ENCODE results near the gene HOATZ.
A peak's percentile ranks its signal among the peaks of the same experiment; 100 is the strongest.

The HOATZ gene

DNA sequence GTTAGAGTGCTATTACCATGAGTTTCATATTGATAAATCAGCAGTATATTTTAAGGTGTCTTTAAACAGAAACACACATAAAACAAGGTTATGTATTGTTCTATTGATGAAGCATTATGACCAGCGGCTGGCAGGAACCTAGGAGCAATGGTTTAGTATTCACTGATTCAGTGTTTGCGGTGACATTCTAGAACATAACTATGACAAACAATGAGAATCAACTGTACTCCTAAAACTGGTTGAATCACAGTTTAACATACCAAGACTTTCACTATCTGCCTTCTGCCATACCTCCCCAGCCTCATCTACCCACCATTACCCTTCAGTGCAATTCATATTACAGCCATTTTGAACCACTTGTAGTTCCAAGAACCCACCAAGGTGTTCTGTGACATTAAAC is 8.8 kb downstream of the HOATZ start:
- no peak for DNase-seq

GRCh38 chr11:111524056-111524455 is 9.5 kb downstream of the HOATZ start:
- no peak for DNase-seq

DNA sequence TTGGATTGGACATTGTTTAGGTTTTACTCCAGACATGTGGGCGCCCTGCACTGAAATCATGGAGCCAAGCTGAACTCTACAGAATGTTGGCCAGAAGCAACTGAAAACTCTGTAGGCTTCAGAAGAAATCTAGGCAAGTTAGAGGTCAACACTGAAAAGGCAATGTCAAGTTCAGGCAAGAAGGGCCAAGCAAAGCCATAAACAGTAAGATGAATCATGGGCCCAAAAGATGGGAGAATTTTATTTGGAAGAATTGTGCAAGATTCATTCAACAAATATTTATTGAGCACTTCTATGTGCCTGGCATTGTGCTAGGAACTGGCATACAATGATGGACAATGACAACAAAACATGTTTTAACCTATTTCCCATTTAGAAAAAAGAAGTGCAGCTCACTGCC is 10.9 kb downstream of the HOATZ start:
- DNase-seq, result no peak

- DNase-seq, result no peak
These were observed 11.9 kb downstream of the HOATZ start for GRCh38 chr11:111526501-111526900.

GRCh38 chr11:111527279-111527678 is 12.7 kb downstream of the HOATZ start:
- DNase-seq, result no peak

DNA sequence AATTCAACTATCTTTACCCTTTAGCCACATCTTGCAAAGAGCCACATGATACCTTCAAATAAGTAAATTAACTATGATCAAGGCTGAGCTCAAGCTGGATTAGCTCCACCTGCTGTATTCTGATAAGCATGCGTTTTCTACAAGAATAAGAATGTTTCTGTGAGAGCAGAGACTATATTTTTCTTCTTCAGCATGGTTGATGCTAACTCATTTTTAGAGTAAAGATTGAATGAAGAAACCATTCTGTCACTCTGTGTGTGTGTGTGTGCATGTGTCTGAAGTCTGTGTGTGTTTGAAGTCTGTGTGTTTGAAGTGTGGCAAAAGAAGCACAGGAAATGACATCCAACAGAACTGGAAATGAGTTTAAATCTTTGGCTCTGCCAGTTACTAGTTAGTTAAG is 14.0 kb downstream of the HOATZ start:
- DNase-seq, result peak in 1 of 5 donors; percentile 43

DNA sequence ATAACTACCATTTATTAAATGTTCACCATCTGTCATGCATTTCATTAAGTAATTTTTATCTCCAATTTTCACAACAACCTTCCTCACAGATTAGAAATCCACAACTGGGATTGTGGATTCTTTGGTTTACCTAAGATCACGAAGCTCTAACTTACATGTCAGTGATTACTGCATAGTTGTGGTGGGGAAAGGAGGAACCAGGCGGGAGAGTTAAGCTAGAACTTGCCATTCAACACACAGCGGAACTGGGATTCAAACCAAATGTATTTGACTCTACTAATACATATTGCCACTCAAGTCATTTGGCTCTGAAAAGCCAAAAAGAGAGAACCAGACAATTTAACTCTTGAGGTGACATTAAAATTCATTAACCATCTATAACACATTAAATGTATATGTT is 15.5 kb downstream of the HOATZ start:
- DNase-seq, result no peak

GRCh38 chr11:111531136-111531535 is 16.6 kb downstream of the HOATZ start:
- no peak for DNase-seq

- DNase-seq, result peak in 1 of 5 donors; percentile 62
These were observed 17.2 kb downstream of the HOATZ start for GRCh38 chr11:111531687-111532364.

DNA sequence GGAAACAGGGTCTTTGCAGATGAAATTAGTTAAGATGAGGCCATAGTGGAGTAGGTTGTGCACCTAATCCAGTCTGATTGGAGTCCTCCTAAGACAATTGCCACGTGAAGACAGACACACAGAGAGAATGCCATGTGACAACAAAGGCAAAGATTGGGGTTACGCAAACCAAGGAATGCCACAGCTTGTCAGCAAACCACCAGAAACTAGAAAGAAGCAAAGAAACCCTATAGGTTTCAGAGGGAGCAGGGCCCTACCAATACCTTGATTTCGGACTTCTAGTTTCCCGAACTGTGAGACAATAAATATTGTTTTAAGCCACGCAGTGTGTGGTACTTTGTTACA is 17.8 kb downstream of the HOATZ start:
- no peak for DNase-seq

DNA sequence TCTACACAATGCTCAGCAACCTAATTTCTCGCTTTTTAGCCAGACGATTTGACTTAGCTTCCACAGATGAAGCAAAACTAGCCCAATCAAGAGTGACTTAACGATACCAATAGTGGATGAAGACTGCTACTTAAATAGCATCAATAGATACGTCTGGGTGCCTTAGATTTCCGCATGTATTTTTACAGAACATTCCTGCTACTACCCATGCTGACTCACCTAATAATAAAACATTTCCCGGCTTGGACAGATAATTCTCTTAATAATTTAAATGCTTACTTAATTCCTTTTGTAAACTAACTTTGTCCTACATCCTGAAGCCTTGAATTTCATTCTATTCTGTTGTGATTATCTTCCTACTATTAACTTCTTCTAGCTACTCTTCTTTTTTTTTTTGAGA is 20.7 kb downstream of the HOATZ start:
- no peak for DNase-seq

DNA sequence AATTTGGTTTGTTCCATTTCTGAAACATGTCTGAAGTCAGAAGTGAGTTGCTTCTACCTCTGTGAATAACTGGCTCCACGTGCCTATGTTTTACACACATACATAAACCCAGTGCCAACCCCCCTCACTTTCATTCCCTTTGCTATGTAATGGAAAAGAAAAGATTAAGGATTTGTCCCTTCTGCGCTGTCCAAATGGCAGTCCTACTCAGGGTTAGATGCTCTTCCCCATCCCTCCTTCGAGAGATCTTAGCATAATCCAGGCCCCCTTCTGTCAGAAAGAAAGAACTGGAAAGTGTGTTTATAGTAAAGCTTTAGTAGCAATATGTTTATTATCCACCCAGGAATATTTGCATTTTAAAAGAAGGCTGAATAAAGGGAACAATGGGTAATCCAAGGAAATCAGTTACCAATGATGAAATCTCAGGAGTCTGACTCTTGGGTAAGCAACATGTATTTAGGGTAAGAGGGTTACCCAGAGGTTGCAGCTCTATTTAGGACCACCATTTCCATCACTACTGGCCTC is 22.8 kb downstream of the HOATZ start:
- DNase-seq, result no peak

DNA sequence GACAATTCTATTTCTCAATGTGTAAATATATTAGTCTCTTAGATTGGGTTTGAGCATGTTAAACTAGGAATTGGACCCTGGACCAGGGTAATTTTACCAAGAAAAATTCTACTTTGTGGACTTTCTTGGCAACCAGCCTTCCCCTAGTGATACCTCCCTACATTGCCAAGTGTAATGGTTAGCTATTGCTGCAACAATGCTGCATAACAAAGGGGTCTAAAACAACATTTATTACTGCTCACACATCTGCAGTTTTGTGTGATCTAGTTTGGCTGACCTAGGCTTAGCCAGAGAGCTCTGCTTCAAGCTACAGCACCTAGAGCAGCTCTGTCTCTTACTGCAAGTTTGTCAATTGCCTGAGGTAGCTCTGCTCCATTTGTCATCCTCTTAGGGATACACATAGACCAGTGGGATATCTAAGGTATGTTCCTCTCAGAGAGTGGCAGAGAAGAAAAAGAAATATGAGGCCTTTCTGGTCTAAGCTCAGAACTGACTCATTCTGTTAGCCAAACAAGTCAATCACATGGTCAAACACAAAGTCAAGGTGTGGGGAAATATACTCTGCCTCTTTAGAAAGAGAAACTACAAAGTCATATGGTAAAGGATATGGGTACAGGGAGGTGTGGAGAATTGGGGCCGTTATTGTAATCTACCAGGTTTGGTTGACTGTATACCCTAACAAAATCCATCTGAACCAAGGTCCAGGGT is 24.0 kb downstream of the HOATZ start:
- DNase-seq, result no peak

- DNase-seq, result no peak
These were observed 25.0 kb downstream of the HOATZ start for GRCh38 chr11:111539426-111540113.

- peak in 2 of 5 donors; percentile 7 to 15 for DNase-seq
These were observed 25.7 kb downstream of the HOATZ start, which contains the start of gene LAYN for GRCh38 chr11:111540114-111540936. Gene LAYN (plus strand): TSS chr11:111540720. CDS start chr11:111540844, 124 bp downstream.

GRCh38 chr11:111540937-111541253 is 26.3 kb downstream of the HOATZ start:
- DNase-seq, result no peak

DNA sequence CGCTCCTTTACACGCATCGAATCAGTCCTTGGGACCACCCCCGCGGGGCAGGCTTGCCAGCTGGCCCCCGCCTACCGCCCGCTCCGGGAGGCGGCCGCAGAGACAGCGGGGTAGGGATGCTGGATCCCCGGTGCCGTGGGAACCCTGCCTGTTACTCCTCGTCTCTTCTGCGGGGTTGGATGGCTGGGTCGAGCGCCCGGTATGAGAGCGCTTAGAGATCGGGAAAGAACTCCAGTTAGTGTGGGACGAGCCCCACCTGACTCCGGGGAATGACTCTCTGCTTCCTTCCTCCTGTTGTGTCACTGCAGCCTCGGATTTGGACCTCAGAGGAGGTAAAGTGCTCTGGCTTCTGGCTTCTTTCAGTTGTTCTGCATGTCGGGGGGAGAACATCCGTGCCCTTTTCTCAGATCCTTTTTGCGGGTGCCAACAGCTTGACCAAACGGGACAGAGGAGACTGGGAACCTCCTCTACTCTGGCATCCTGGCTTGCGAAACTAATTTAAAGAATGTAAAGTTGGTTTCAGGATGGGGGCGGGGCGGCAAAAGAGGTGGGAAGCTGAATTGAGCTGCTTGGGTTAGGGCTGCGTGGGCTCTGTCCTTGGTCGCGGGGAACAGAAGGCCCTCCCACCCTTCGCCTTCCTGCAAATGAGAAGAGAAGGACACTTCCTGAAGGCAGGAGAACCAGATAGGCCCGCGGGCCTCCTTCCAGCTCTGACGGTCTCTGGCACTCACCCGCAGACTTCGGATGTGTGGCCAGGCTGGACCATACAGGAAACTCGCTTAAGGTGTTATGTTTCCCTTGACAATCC is 26.9 kb downstream of the HOATZ start:
- no peak for DNase-seq

GRCh38 chr11:111542606-111543275 is 28.2 kb downstream of the HOATZ start:
- DNase-seq, result no peak

GRCh38 chr11:111548525-111548924 is 33.9 kb downstream of the HOATZ start:
- DNase-seq, result no peak

GRCh38 chr11:111549196-111549868 is 34.8 kb downstream of the HOATZ start:
- no peak for DNase-seq

GRCh38 chr11:111549869-111550203 is 35.3 kb downstream of the HOATZ start:
- no peak for DNase-seq

Data from T-helper 1 cell (primary cell).